ENCODE data around the gene C5AR2.
"Not testable (repeated sequence)": the region's sequence is repeated elsewhere in the genome, so short reads cannot be mapped to it uniquely, and the experiment has no call there.

Gene C5AR2

GRCh38 chr19:47353307-47353712 lies 21.3 kb downstream of the C5AR2 start:
- DNase-seq: no peak

GRCh38 chr19:47356900-47357299 lies 24.9 kb downstream of the C5AR2 start:
- in situ Hi-C loops (cut with MboI; ENCODE audit: low pct_unique_long_range_greater_than_20kb, low sequenced_read_pairs): no loop called here

More at GRCh38 chr19:47353307-47353712, 21.3 kb downstream of the C5AR2 start:
- in situ Hi-C loops (cut with MboI; ENCODE audit: low pct_unique_long_range_greater_than_20kb, low sequenced_read_pairs): no loop called here

GRCh38 chr19:47357788-47358680 lies 26.1 kb downstream of the C5AR2 start:
- in situ Hi-C loops (cut with MboI; ENCODE audit: low pct_unique_long_range_greater_than_20kb, low sequenced_read_pairs): no loop called here
- DNase-seq: no peak

More at GRCh38 chr19:47356900-47357299, 24.9 kb downstream of the C5AR2 start:
- DNase-seq: no peak

GRCh38 chr19:47358936-47359335 lies 27.0 kb downstream of the C5AR2 start:
- in situ Hi-C loops (cut with MboI; ENCODE audit: low pct_unique_long_range_greater_than_20kb, low sequenced_read_pairs): no loop called here
- no peak for DNase-seq

- in situ Hi-C loops (cut with MboI; ENCODE audit: low pct_unique_long_range_greater_than_20kb, low sequenced_read_pairs): no loop called here
- DNase-seq: no peak
Measured at GRCh38 chr19:47362321-47362720, 30.3 kb downstream of the C5AR2 start.

GRCh38 chr19:47363758-47364531 lies 32.0 kb downstream of the C5AR2 start:
- DNase-seq: no peak
- in situ Hi-C loops (cut with MboI; ENCODE audit: low pct_unique_long_range_greater_than_20kb, low sequenced_read_pairs): no loop called here

- in situ Hi-C loops (cut with MboI; ENCODE audit: low pct_unique_long_range_greater_than_20kb, low sequenced_read_pairs); DNase-seq: not testable (repeated sequence)
Measured at GRCh38 chr19:47365455-47365854, 33.5 kb downstream of the C5AR2 start.

- in situ Hi-C loops (cut with MboI; ENCODE audit: low pct_unique_long_range_greater_than_20kb, low sequenced_read_pairs): no loop called here
- no peak for DNase-seq
Measured at GRCh38 chr19:47370045-47370611, 38.2 kb downstream of the C5AR2 start.

- DNase-seq: no peak
- in situ Hi-C loops (cut with MboI; ENCODE audit: low pct_unique_long_range_greater_than_20kb, low sequenced_read_pairs): no loop called here
Measured at GRCh38 chr19:47371261-47371660, 39.3 kb downstream of the C5AR2 start.

GRCh38 chr19:47372603-47373002 lies 40.6 kb downstream of the C5AR2 start:
- DNase-seq: no peak
- in situ Hi-C loops (cut with MboI; ENCODE audit: low pct_unique_long_range_greater_than_20kb, low sequenced_read_pairs): no loop called here

GRCh38 chr19:47373246-47374240 lies 41.6 kb downstream of the C5AR2 start:
- in situ Hi-C loops (cut with MboI; ENCODE audit: low pct_unique_long_range_greater_than_20kb, low sequenced_read_pairs): no loop called here
- DNase-seq: no peak

- no peak for DNase-seq
- in situ Hi-C loops (cut with MboI; ENCODE audit: low pct_unique_long_range_greater_than_20kb, low sequenced_read_pairs): no loop called here
Measured at GRCh38 chr19:47374876-47375693, 43.1 kb downstream of the C5AR2 start.

GRCh38 chr19:47375694-47376588 lies 44.0 kb downstream of the C5AR2 start:
- in situ Hi-C loops (cut with MboI; ENCODE audit: low pct_unique_long_range_greater_than_20kb, low sequenced_read_pairs): no loop called here
- no peak for DNase-seq

GRCh38 chr19:47376589-47377144 lies 44.7 kb downstream of the C5AR2 start:
- no peak for DNase-seq
- in situ Hi-C loops (cut with MboI; ENCODE audit: low pct_unique_long_range_greater_than_20kb, low sequenced_read_pairs): no loop called here

GRCh38 chr19:47377208-47377701 lies 45.3 kb downstream of the C5AR2 start:
- no peak for DNase-seq
- in situ Hi-C loops (cut with MboI; ENCODE audit: low pct_unique_long_range_greater_than_20kb, low sequenced_read_pairs): no loop called here

GRCh38 chr19:47377801-47378200 lies 45.8 kb downstream of the C5AR2 start:
- DNase-seq: no peak
- in situ Hi-C loops (cut with MboI; ENCODE audit: low pct_unique_long_range_greater_than_20kb, low sequenced_read_pairs): no loop called here

GRCh38 chr19:47378246-47378645 lies 46.3 kb downstream of the C5AR2 start:
- no peak for DNase-seq
- in situ Hi-C loops (cut with MboI; ENCODE audit: low pct_unique_long_range_greater_than_20kb, low sequenced_read_pairs): no loop called here
